GM23338 (cell line): ENCODE results near the gene DOCK6. TPM values are rescaled to one million over a fixed set of nuclear protein-coding genes. Genes with fewer than 3 reads are reported as not detected.

Source experiments
- ATAC-seq: fragments of 200-7000 bp; cut with Tn5 transposase; 3 replicates; pipeline ENCODE4 v1.9.1; 2020
- DNase-seq: peaks from one replicate; pipeline ENCODE4 v3.0.0-alpha.2; 2015; ENCODE audit warnings: low spot score
- H2AFZ ChIP-seq: fragments of 200-600 bp; sonication (generic); 2 replicates; pipeline ENCODE4 v1.8.0; 2016; ENCODE audit warnings: antibody characterized with exemption, mild to moderate bottlenecking, moderate library complexity
- H3F3A ChIP-seq: fragments of 200-600 bp; sonication (generic); replicated peaks from 2 replicates; pipeline ENCODE4 v1.8.0; 2017; ENCODE audit warnings: antibody characterized with exemption, mixed run types, low read depth
- H3K27ac ChIP-seq: fragments of 200-600 bp; sonication (generic); 2 replicates; pipeline ENCODE4 v1.6.1; 2016; ENCODE audit warnings: low read depth
- H3K27me3 ChIP-seq: fragments of 200-600 bp; sonication (generic); 2 replicates; pipeline ENCODE4 v1.8.0; 2016; ENCODE audit warnings: mild to moderate bottlenecking, mixed run types, moderate library complexity; ENCODE audit not compliant: insufficient read depth
- H3K36me3 ChIP-seq: fragments of 200-600 bp; sonication (generic); 2 replicates; pipeline ENCODE4 v1.8.0; 2016; ENCODE audit warnings: mild to moderate bottlenecking; ENCODE audit not compliant: insufficient read depth
- H3K4me1 ChIP-seq: fragments of 200-600 bp; sonication (generic); 2 replicates; pipeline ENCODE4 v1.8.0; 2016; ENCODE audit warnings: mild to moderate bottlenecking, moderate library complexity; ENCODE audit not compliant: insufficient read depth
- H3K4me2 ChIP-seq: fragments of 200-600 bp; sonication (generic); 2 replicates; pipeline ENCODE4 v1.7.1; 2017; ENCODE audit warnings: mixed run types
- H3K4me3 ChIP-seq: fragments of 200-600 bp; sonication (generic); 2 replicates; pipeline ENCODE4 v1.6.1; 2016; ENCODE audit warnings: mixed run types
- H3K79me2 ChIP-seq: fragments of 200-600 bp; sonication (generic); replicated peaks from 2 replicates; pipeline ENCODE4 v1.8.0; 2017; ENCODE audit warnings: mild to moderate bottlenecking; ENCODE audit not compliant: insufficient read depth
- H3K9me2 ChIP-seq: fragments of 200-600 bp; sonication (generic); 2 replicates; pipeline ENCODE4 v1.8.0; 2017; ENCODE audit not compliant: insufficient read depth
- H4K20me1 ChIP-seq: fragments of 200-600 bp; sonication (generic); replicated peaks from 2 replicates; pipeline ENCODE4 v1.8.0; 2017; ENCODE audit warnings: mild to moderate bottlenecking; ENCODE audit not compliant: insufficient read depth
- H3K27ac Mint-ChIP-seq: 2 replicates; pipeline ENCODE4 v1.8.0; 2020; ENCODE audit warnings: inconsistent platforms, mild to moderate bottlenecking, moderate library complexity, mixed read lengths
- H3K27me3 Mint-ChIP-seq: 3 replicates; pipeline ENCODE4 v1.8.0; 2022; ENCODE audit warnings: low read depth, mild to moderate bottlenecking, moderate library complexity, mixed read lengths, inconsistent platforms; ENCODE audit not compliant: insufficient read depth, poor library complexity
- H3K36me3 Mint-ChIP-seq: 3 replicates; pipeline ENCODE4 v1.8.0; 2021; ENCODE audit warnings: low read depth, mild to moderate bottlenecking, inconsistent platforms, moderate library complexity, mixed read lengths
- H3K4me1 Mint-ChIP-seq: 3 replicates; pipeline ENCODE4 v1.8.0; 2020; ENCODE audit warnings: mild to moderate bottlenecking, inconsistent platforms, mixed read lengths
- H3K4me3 Mint-ChIP-seq: 3 replicates; pipeline ENCODE4 v1.8.0; 2021; ENCODE audit warnings: moderate library complexity, mild to moderate bottlenecking, inconsistent platforms, mixed read lengths
- H3K9me3 Mint-ChIP-seq: 3 replicates; pipeline ENCODE4 v1.8.0; 2020; ENCODE audit warnings: moderate library complexity, mild to moderate bottlenecking, inconsistent platforms, mixed read lengths
- CREB1 ChIP-seq: fragments of 250-450 bp; sonication (Bioruptor Pico); IDR thresholded peaks from 2 replicates; pipeline ENCODE4 v1.5.0; 2020; ENCODE audit warnings: low read depth, mild to moderate bottlenecking, moderate library complexity
- CTCF ChIP-seq, 2 experiments: fragments of 200-600 bp in 1 of 2; sonication (generic) in 1 of 2; conservative IDR thresholded peaks; 2 replicates each; pipeline versions ENCODE4 v1.5.1 to v1.6.1; 2016 to 2017; ENCODE audit warnings: antibody characterized with exemption in 2 of 2, low read depth in 2 of 2, mild to moderate bottlenecking in 2 of 2, moderate library complexity in 1 of 2
- EZH2 ChIP-seq: fragments of 200-600 bp; sonication (generic); IDR thresholded peaks from one replicate; pipeline ENCODE4 v1.8.0; 2017; ENCODE audit warnings: antibody characterized with exemption, mild to moderate bottlenecking, low read depth; ENCODE audit not compliant: unreplicated experiment
- EZH2phosphoT487 ChIP-seq: fragments of 200-600 bp; sonication (generic); IDR thresholded peaks from one replicate; pipeline ENCODE4 v1.8.1; 2018; ENCODE audit warnings: antibody characterized with exemption; ENCODE audit not compliant: unreplicated experiment
- JUNB ChIP-seq: IDR thresholded peaks from one replicate; pipeline ENCODE4 v1.6.1; 2016; ENCODE audit warnings: antibody characterized with exemption; ENCODE audit not compliant: unreplicated experiment
- NANOG ChIP-seq: IDR thresholded peaks from 2 replicates; pipeline ENCODE4 v1.6.1; 2016; ENCODE audit warnings: antibody characterized with exemption, borderline replicate concordance
- POLR2AphosphoS5 ChIP-seq: IDR thresholded peaks from 2 replicates; pipeline ENCODE4 v1.6.1; 2016; ENCODE audit warnings: antibody characterized with exemption, low read depth
- STAT1 ChIP-seq: IDR thresholded peaks from one replicate; pipeline ENCODE4 v1.6.1; 2016; ENCODE audit warnings: antibody characterized with exemption; ENCODE audit not compliant: unreplicated experiment
- ZNF114 ChIP-seq: fragments of 250-450 bp; sonication (Bioruptor Pico); IDR thresholded peaks from 2 replicates; pipeline ENCODE4 v1.5.0; 2020; ENCODE audit warnings: mild to moderate bottlenecking, moderate library complexity
- ZNF331 ChIP-seq: fragments of 250-450 bp; sonication (Bioruptor Pico); IDR thresholded peaks from 2 replicates; pipeline ENCODE4 v1.5.0; 2020; ENCODE audit warnings: low read depth, mild to moderate bottlenecking, moderate library complexity
- ZNF462 ChIP-seq: fragments of 250-450 bp; sonication (Bioruptor Pico); IDR thresholded peaks from 2 replicates; pipeline ENCODE4 v1.5.0; 2020; ENCODE audit warnings: mild to moderate bottlenecking, moderate library complexity
- polyA plus RNA-seq: library from polyadenylated mRNA; unstranded; fragments of >200 nt; fragmentation: Nextera tagmentation; extraction: Ambion mirVana; gene quantifications from 2 replicates; pipeline ENCODE4 v1.2.1, GENCODE V29; 2016
- total RNA-seq: library from RNA; depleted of rRNA; stranded (reverse); fragments of >200 nt; shearing (Covaris generic); gene quantifications from 2 replicates; pipeline ENCODE4 v1.2.3, GENCODE V29; 2014
- TF ChIP-seq, protein P1 (sequence below): IDR thresholded peaks from 2 replicates; pipeline ENCODE4 v1.6.1; 2016; ENCODE audit warnings: antibody characterized with exemption
- TF ChIP-seq, protein P2 (sequence below): IDR thresholded peaks from one replicate; pipeline ENCODE4 v1.6.1; 2018; ENCODE audit warnings: antibody characterized with exemption; ENCODE audit not compliant: unreplicated experiment

Gene DOCK6
- total and polyA plus RNA-seq, 2 experiments from 2014 or later = 34.6 to 49.0 TPM

DNA sequence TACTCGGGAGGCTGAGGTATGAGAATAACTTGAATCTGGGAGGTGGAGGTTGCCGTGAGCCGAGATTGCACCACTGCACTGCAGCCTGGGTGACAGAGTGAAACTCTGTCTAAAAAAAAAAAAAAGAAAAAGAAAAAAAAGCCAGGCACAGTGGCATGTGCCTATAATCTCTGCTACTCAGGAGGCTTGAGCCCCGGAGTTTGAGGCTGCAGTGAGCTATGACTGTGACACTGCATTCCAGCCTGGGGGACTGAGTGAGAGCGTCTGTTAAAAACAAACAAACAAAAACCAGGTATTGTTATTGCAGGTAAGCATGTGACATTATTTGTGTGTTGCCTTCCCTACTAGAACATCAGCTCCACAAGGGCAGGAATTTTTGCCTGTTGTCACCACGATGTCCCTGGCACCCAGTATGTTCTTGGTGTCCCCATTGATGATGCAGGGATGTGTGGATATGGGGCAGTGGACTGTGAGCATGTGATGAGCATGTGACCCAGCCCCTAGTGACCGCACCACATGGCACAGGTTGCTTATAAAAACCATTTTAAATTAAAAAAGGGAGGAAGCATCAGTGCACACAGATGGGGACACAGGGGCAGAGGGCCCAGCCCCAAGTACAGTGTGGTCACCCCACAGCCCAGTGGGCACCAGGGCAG is 63.4 kb downstream of the DOCK6 start:
- H3K4me1 ChIP-seq = peaks cover 8% of the 10 kb centered on the region; the same call in 1 of the 2 replicates
- Mint-ChIP-seq H3K27ac (peak overlapping the region; percentile 40; the same call in 1 of the 2 replicates), H3K4me3 (peak overlapping the region; percentile 27; the same call in 2 of the 3 replicates), H3K9me3 (no peaks in the 10 kb centered on the region), H3K27me3 (peaks cover 9% of the 10 kb centered on the region), H3K4me1 (peaks cover 7% of the 10 kb centered on the region), H3K36me3 (peaks cover 11% of the 10 kb centered on the region; the same call in 2 of the 3 replicates)
- no peak overlapping the region for H2AFZ ChIP-seq
- H3K4me3 ChIP-seq = no peak overlapping the region
- H3K4me2 ChIP-seq = no peak overlapping the region
- no peaks in the 10 kb centered on the region for H3K9me2 ChIP-seq
- no peaks in the 10 kb centered on the region for H3K27me3 ChIP-seq
- H3F3A ChIP-seq = peaks cover 29% of the 10 kb centered on the region
- DNase-seq (no peak), ATAC-seq (no peak)
- H3K36me3 ChIP-seq = no peaks in the 10 kb centered on the region
- H4K20me1 ChIP-seq = no peaks in the 10 kb centered on the region
- TF ChIP-seq POLR2AphosphoS5 = no peak
- no peak for TF ChIP-seq ZNF114 (CRISPR knock-in tag)
- no peak for TF ChIP-seq JUNB
- TF ChIP-seq CREB1 (CRISPR knock-in tag) = no peak
- TF ChIP-seq, protein P1, sequence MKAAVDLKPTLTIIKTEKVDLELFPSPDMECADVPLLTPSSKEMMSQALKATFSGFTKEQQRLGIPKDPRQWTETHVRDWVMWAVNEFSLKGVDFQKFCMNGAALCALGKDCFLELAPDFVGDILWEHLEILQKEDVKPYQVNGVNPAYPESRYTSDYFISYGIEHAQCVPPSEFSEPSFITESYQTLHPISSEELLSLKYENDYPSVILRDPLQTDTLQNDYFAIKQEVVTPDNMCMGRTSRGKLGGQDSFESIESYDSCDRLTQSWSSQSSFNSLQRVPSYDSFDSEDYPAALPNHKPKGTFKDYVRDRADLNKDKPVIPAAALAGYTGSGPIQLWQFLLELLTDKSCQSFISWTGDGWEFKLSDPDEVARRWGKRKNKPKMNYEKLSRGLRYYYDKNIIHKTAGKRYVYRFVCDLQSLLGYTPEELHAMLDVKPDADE = no peak
- TF ChIP-seq EZH2phosphoT487 = no peak
- no peak for TF ChIP-seq CTCF (conservative IDR thresholded peaks at IDR 0.05; ENCODE audit: low read depth in 2 of 2)
- TF ChIP-seq NANOG = no peak
- TF ChIP-seq, protein P2, sequence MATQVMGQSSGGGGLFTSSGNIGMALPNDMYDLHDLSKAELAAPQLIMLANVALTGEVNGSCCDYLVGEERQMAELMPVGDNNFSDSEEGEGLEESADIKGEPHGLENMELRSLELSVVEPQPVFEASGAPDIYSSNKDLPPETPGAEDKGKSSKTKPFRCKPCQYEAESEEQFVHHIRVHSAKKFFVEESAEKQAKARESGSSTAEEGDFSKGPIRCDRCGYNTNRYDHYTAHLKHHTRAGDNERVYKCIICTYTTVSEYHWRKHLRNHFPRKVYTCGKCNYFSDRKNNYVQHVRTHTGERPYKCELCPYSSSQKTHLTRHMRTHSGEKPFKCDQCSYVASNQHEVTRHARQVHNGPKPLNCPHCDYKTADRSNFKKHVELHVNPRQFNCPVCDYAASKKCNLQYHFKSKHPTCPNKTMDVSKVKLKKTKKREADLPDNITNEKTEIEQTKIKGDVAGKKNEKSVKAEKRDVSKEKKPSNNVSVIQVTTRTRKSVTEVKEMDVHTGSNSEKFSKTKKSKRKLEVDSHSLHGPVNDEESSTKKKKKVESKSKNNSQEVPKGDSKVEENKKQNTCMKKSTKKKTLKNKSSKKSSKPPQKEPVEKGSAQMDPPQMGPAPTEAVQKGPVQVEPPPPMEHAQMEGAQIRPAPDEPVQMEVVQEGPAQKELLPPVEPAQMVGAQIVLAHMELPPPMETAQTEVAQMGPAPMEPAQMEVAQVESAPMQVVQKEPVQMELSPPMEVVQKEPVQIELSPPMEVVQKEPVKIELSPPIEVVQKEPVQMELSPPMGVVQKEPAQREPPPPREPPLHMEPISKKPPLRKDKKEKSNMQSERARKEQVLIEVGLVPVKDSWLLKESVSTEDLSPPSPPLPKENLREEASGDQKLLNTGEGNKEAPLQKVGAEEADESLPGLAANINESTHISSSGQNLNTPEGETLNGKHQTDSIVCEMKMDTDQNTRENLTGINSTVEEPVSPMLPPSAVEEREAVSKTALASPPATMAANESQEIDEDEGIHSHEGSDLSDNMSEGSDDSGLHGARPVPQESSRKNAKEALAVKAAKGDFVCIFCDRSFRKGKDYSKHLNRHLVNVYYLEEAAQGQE = no peak
- no peak for TF ChIP-seq ZNF331 (CRISPR knock-in tag)
- no peak for TF ChIP-seq EZH2
- TF ChIP-seq STAT1 = no peak
- no peak for TF ChIP-seq ZNF462 (CRISPR knock-in tag)
- H3K27ac ChIP-seq = peak overlapping the region; percentile 68; the same call in 1 of the 2 replicates
- no peaks in the 10 kb centered on the region for H3K79me2 ChIP-seq
